Endothelial cell of umbilical vein (primary cell): ENCODE measurements around the gene RHCG. TPM values are rescaled to one million over a fixed set of nuclear protein-coding genes. Genes with fewer than 3 reads are reported as not detected.

ENCODE experiments used
- BruUV-seq: library from RNA; stranded (reverse); fragments of 400-500 nt; replicated peaks from 2 replicates; lab custom pipeline; 2021; lab: Mats Ljungman, UMichigan
- CTCF ChIA-PET: fragments of 300-600, 350-600 bp; sonication (Branson Sonifier 250); formaldehyde crosslinking; loops from one replicate; lab custom pipeline; 2021; ENCODE audit warnings: antibody characterized with exemption, inconsistent platforms; lab: Charles Lee
- POLR2A ChIA-PET: fragments of 300-600, 350-600 bp; sonication (Branson Sonifier 250); formaldehyde crosslinking; loops from one replicate; lab custom pipeline; 2021; ENCODE audit warnings: antibody characterized with exemption, inconsistent platforms; lab: Charles Lee
- DNase-seq: peaks from one replicate; pipeline ENCODE4 v3.0.0-alpha.2; 2011; ENCODE audit warnings: low read depth, low spot score
- FAIRE-seq: peaks from 2 replicates; lab custom pipeline; 2011; peaks lifted over from hg19 to GRCh38; lab: Jason Lieb, UNC
- H2AFZ ChIP-seq: 2 replicates; pipeline ENCODE4 v1.6.0; 2012; ENCODE audit warnings: low read depth, low read length, control low read depth, inconsistent platforms
- H3K27ac ChIP-seq: 2 replicates; pipeline ENCODE4 v1.5.1; 2011; ENCODE audit warnings: low read depth, mild to moderate bottlenecking, control low read depth, low read length, moderate library complexity; ENCODE audit not compliant: insufficient read depth
- H3K27me3 ChIP-seq, 2 experiments: 2 replicates each; pipeline versions ENCODE4 v1.6.0 to v1.6.1; 2011; ENCODE audit warnings: low read length in 2 of 2, mixed read lengths in 1 of 2; ENCODE audit not compliant: control insufficient read depth in 2 of 2, insufficient read depth in 2 of 2
- H3K36me3 ChIP-seq, 2 experiments: 2 replicates in 1 of 2; 3 replicates in 1 of 2; pipeline ENCODE4 v1.5.1; 2011; ENCODE audit warnings: low read length in 2 of 2, mild to moderate bottlenecking in 1 of 2, moderate library complexity in 1 of 2; ENCODE audit not compliant: control insufficient read depth in 2 of 2, insufficient read depth in 2 of 2; ENCODE audit errors: extremely low read depth in 1 of 2
- H3K4me1 ChIP-seq: 3 replicates; pipeline ENCODE4 v1.5.1; 2011; ENCODE audit warnings: mild to moderate bottlenecking, low read length; ENCODE audit not compliant: control insufficient read depth, insufficient read depth; ENCODE audit errors: extremely low read depth
- H3K4me2 ChIP-seq: 2 replicates; pipeline ENCODE4 v1.6.1; 2011; ENCODE audit warnings: low read length, control low read depth, mixed read lengths; ENCODE audit not compliant: insufficient read depth
- H3K4me3 ChIP-seq, 3 experiments: fragments of 200-600 bp in 1 of 3; sonication (generic), shearing (Covaris generic) in 1 of 3; replicated peaks in 1 of 3; 2 replicates each; pipeline ENCODE4 v1.5.1; 2011 to 2016; ENCODE audit warnings: control low read depth in 3 of 3, low read length in 3 of 3, mild to moderate bottlenecking in 2 of 3, inconsistent platforms in 1 of 3, low read depth in 1 of 3, moderate library complexity in 1 of 3; ENCODE audit not compliant: insufficient read depth in 1 of 3
- H3K79me2 ChIP-seq: 2 replicates; pipeline ENCODE4 v1.6.0; 2012; ENCODE audit warnings: low read length, inconsistent platforms; ENCODE audit not compliant: control insufficient read depth, insufficient read depth
- H3K9ac ChIP-seq: replicated peaks from 2 replicates; pipeline ENCODE3; 2011; ENCODE audit warnings: low read length, control low read depth; ENCODE audit not compliant: insufficient read depth; ENCODE audit errors: extremely low read depth
- H3K9me1 ChIP-seq: replicated peaks from 3 replicates; pipeline ENCODE4 v1.6.0; 2011; ENCODE audit warnings: mild to moderate bottlenecking, low read length; ENCODE audit not compliant: control insufficient read depth, insufficient read depth; ENCODE audit errors: extremely low read depth
- H3K9me3 ChIP-seq: replicated peaks from 2 replicates; pipeline ENCODE4 v1.5.1; 2012; ENCODE audit warnings: low read length, inconsistent platforms; ENCODE audit not compliant: control insufficient read depth, insufficient read depth
- H4K20me1 ChIP-seq: replicated peaks from 2 replicates; pipeline ENCODE3; 2011; ENCODE audit warnings: mild to moderate bottlenecking, low read length; ENCODE audit not compliant: control insufficient read depth, insufficient read depth; ENCODE audit errors: extremely low read depth
- EZH2 ChIP-seq: IDR thresholded peaks from 2 replicates; pipeline ENCODE4 v1.6.1; 2012; ENCODE audit warnings: borderline replicate concordance, low read depth, mild to moderate bottlenecking, moderate library complexity, low read length, inconsistent platforms; ENCODE audit not compliant: severe bottlenecking
- FOS ChIP-seq: IDR thresholded peaks from 2 replicates; pipeline ENCODE4 v1.6.1; 2011; ENCODE audit warnings: mild to moderate bottlenecking, low read length, moderate library complexity, borderline replicate concordance; ENCODE audit not compliant: insufficient read depth
- GATA2 ChIP-seq: IDR thresholded peaks from 2 replicates; pipeline ENCODE4 v1.7.0; 2011; ENCODE audit warnings: low read depth, mild to moderate bottlenecking, moderate library complexity, mixed read lengths, low read length; ENCODE audit not compliant: insufficient read length, insufficient read depth
- JUN ChIP-seq: IDR thresholded peaks from 2 replicates; pipeline ENCODE4 v1.6.1; 2011; ENCODE audit warnings: borderline replicate concordance, low read depth; ENCODE audit not compliant: insufficient read length, insufficient read depth
- MYC ChIP-seq: IDR thresholded peaks from one replicate; pipeline ENCODE4 v1.6.1; 2011; ENCODE audit warnings: mild to moderate bottlenecking, low read depth, low read length
- POLR2A ChIP-seq: IDR thresholded peaks from 2 replicates; pipeline ENCODE4 v1.6.1; 2012; ENCODE audit warnings: low read depth, mild to moderate bottlenecking, control low read depth, low read length
- POLR2AphosphoS5 ChIP-seq: IDR thresholded peaks from 2 replicates; pipeline ENCODE4 v1.6.1; 2012; ENCODE audit warnings: low read depth, mild to moderate bottlenecking, control low read depth, low read length, moderate library complexity; ENCODE audit not compliant: insufficient read depth
- dilution Hi-C: fragments of 300-500 bp; cut with MboI; formaldehyde crosslinking; loops from one replicate; pipeline ENCODE4 v1.15.0; 2019; ENCODE audit warnings: low sequenced_read_pairs; ENCODE audit not compliant: extremely low pct_ligation_motif_present
- intact Hi-C: fragments of 100-400 bp; cut with micrococcal nuclease; formaldehyde crosslinking; loops from one replicate; pipeline ENCODE4 v1.10.0; 2022
- polyA plus RNA-seq, 4 experiments: library from polyadenylated mRNA; depleted of rRNA in 3 of 4; stranded (reverse) in 3 of 4; unstranded in 1 of 4; fragments of >200 nt; gene quantifications; 2 replicates each; pipeline versions ENCODE4 v1.2.1 to v1.2.3, GENCODE V29; 2011 to 2012; ENCODE audit warnings: missing spikeins in 1 of 4
- total RNA-seq: library from RNA; stranded (reverse); gene quantifications from 2 replicates; pipeline ENCODE4 v1.2.3, GENCODE V29; 2021
- TF ChIP-seq, protein P1 (sequence below), 2 donors: IDR thresholded peaks; 1 replicate in 1 of 2; 2 replicates in 1 of 2; pipeline ENCODE4 v1.5.1; 2011; ENCODE audit warnings: low read length in 2 of 2, mild to moderate bottlenecking in 2 of 2, moderate library complexity in 2 of 2, control low read depth in 1 of 2, inconsistent platforms in 1 of 2, low read depth in 1 of 2; ENCODE audit not compliant: insufficient read depth in 1 of 2; ENCODE audit errors: extremely low read depth in 1 of 2
- TF ChIP-seq, protein P2 (sequence below): IDR thresholded peaks from 2 replicates; pipeline ENCODE4 v1.6.1; 2011; ENCODE audit not compliant: insufficient read depth, insufficient read length

RHCG gene
- total and polyA plus RNA-seq, 2 donors (not counting 3 experiments of a cell fraction or from before 2014, with no cell fraction given): not detected

DNA sequence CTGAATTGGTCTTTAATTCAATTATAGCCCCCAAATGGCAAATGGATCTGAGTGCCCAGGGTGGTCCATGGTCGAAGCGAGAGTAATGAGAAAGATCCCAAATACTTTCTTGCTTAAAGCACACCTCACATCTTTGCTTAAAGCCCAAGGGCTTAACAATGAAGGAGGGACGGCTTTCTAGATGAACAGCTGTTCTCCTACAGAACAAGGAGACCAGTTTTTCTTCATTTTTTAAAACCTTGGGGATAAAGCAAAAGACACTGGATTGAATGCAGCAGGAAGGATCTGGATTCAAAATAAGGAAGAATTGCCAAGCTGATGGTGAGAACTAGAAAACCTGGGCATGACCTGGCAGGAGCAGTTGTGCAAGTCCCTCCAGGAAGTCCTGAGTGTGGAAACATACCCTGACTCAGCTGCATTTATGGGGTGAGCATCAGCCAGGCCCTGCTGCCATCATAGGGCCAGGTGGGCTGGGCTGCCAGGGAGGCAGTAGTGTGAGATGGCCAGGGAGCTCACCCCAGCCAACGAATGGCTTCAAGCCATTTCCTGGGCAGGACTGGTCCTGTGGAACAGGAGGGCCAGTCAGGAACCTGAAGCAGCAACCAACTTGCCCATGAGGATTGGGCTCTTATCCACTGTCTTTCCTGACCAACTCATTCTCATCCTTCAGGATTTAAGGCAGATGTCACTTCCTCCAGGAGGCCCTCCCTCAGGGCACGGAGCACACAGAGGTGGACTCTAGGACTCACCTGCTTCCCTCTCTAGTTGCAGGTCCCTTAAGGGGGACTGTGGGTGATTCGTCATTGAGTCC lies 18.4 kb upstream of the RHCG start:
- Histone ChIP-seq H3K27ac (no peak overlapping the region), H3K27me3 (peaks cover 6 to 20% of the 10 kb centered on the region in 2 experiments), H3K79me2 (no peaks in the 10 kb centered on the region), H3K36me3 (no peaks in the 10 kb centered on the region), H3K4me2 (no peak overlapping the region), H3K9me3 (no peaks in the 10 kb centered on the region), H4K20me1 (no peaks in the 10 kb centered on the region), H3K4me3 (no peak overlapping the region), H3K9ac (no peak overlapping the region), H3K4me1 (no peaks in the 10 kb centered on the region), H3K9me1 (no peaks in the 10 kb centered on the region), H2AFZ (no peak overlapping the region)
- intact Hi-C loops: no loop called here
- TF ChIP-seq, protein P1, sequence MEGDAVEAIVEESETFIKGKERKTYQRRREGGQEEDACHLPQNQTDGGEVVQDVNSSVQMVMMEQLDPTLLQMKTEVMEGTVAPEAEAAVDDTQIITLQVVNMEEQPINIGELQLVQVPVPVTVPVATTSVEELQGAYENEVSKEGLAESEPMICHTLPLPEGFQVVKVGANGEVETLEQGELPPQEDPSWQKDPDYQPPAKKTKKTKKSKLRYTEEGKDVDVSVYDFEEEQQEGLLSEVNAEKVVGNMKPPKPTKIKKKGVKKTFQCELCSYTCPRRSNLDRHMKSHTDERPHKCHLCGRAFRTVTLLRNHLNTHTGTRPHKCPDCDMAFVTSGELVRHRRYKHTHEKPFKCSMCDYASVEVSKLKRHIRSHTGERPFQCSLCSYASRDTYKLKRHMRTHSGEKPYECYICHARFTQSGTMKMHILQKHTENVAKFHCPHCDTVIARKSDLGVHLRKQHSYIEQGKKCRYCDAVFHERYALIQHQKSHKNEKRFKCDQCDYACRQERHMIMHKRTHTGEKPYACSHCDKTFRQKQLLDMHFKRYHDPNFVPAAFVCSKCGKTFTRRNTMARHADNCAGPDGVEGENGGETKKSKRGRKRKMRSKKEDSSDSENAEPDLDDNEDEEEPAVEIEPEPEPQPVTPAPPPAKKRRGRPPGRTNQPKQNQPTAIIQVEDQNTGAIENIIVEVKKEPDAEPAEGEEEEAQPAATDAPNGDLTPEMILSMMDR (IDR thresholded peaks at IDR 0.05; ENCODE audit: extremely low read depth in 1 of 2, insufficient read depth in 1 of 2, low read depth in 1 of 2, low read length in 2 of 2): no peak
- TF ChIP-seq JUN (no peak), FOS (no peak), GATA2 (no peak), POLR2AphosphoS5 (no peak), EZH2 (no peak), MYC (no peak), POLR2A (no peak)
- TF ChIP-seq, protein P2, sequence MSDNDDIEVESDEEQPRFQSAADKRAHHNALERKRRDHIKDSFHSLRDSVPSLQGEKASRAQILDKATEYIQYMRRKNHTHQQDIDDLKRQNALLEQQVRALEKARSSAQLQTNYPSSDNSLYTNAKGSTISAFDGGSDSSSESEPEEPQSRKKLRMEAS: no peak
- DNase-seq: no peak
- no peak for FAIRE-seq
- POLR2A ChIA-PET: no interaction called here
- CTCF ChIA-PET: interaction anchor here (0.7 kb wide), 1 partner anchor 20 kb away, joined by 3 read pairs; no protein-coding TSS in a partner anchor
- BruUV-seq: no TSS peak
- dilution Hi-C loops: no loop called here
